Pancreas (tissue), 10 donors: Measurements from ENCODE around the gene FKBP8. TPM values are rescaled to one million over a fixed set of nuclear protein-coding genes. Genes with fewer than 3 reads are reported as not detected.
A peak's percentile ranks its signal among the peaks of the same experiment; 100 is the strongest.

Experiments used
- ATAC-seq, 4 donors: fragments of 200-7000 bp; cut with Tn5 transposase; one replicate each; pipeline versions ENCODE4 v1.8.0 to v1.9.1; 2020; ENCODE audit warnings: mild to moderate bottlenecking in 4 of 4, moderate library complexity in 4 of 4
- DNase-seq, 6 donors: peaks; one replicate each; pipeline ENCODE4 v3.0.0-alpha.2; 2020
- FAIRE-seq: peaks from 2 replicates; lab custom pipeline; 2012; peaks lifted over from hg19 to GRCh38; lab: Jason Lieb, UNC
- H3K27ac ChIP-seq, 4 donors: fragments of 200-600 bp; sonication (generic); 1 replicate in 3 of 4; 2 replicates in 1 of 4; pipeline versions ENCODE4 v1.5.0 to v1.8.0; 2020
- H3K27me3 ChIP-seq, 4 donors: fragments of 200-600 bp; one replicate each; pipeline ENCODE4 v1.8.0; 2021
- H3K36me3 ChIP-seq, 3 donors: fragments of 200-600 bp; sonication (generic) in 1 of 3; one replicate each; pipeline versions ENCODE4 v1.5.0 to v1.8.0; 2020 to 2021
- H3K4me1 ChIP-seq, 3 donors: fragments of 200-600 bp; one replicate each; pipeline ENCODE4 v1.8.0; 2021
- H3K4me3 ChIP-seq, 4 donors: fragments of 200-600 bp; sonication (generic) in 2 of 4; one replicate each; pipeline versions ENCODE4 v1.5.0 to v1.8.0; 2020 to 2021
- H3K9me3 ChIP-seq, 4 donors: fragments of 200-600 bp; one replicate each; pipeline ENCODE4 v1.8.0; 2021
- CTCF ChIP-seq, 4 donors: fragments of 200-600 bp; sonication (generic) in 3 of 4; IDR thresholded peaks; one replicate each; pipeline versions ENCODE4 v1.5.0 to v1.8.0; 2021; ENCODE audit warnings: antibody characterized with exemption in 4 of 4
- WGBS, 2 donors: extraction: QIAGEN DNeasy Blood & Tissue Kit; methylation state at CpG; one replicate each; pipeline ENCODE4 v1.1.7; 2013; 5-methylcytosine and 5-hydroxymethylcytosine counted together
- intact Hi-C, 3 donors: fragments of 100-400 bp; cut with DNase I; formaldehyde crosslinking; loops; one replicate each; pipeline versions ENCODE4 v1.11.1 to v1.14.2; 2022
- polyA plus RNA-seq, 2 donors: library from polyadenylated mRNA; stranded (reverse); fragments of 200-250 nt; gene quantifications; one replicate each; pipeline ENCODE4 v1.2.3, GENCODE V29; 2013
- total RNA-seq, 6 donors: library from RNA; stranded (reverse); fragmentation: NEBNext Ultra II Directional in 4 of 6; extraction: Animal tissue kit (Norgen Biotek cat#: 25700) in 4 of 6; gene quantifications; one replicate each; pipeline versions ENCODE4 v1.2.1 to v1.2.4, GENCODE V29; 2021 to 2023
- donor health status: healthy with polysubstance abuse.
- donor health status: DM: no; HTN: no; CAD: no; lungs with moderate emphysema.
- donor health status: DM: no; HTN: no; CAD: no.
- donor health status: control.
- donor health status: control.
- donor health status: Bipolar disorder and iron deficiency.
- donor health status: DM: yes; HTN: yes; CAD: no.
- donor health status: DM: no; HTN: no; CAD: no.
- donor health status: DM: no; HTN: no; CAD: no.
- donor health status: DM: yes; HTN: yes; CAD: no.

The FKBP8 gene
- total and polyA plus RNA-seq, 8 donors: 73.8 to 218 (median 99.4) TPM

- FAIRE-seq (no peak), DNase-seq (peak in 1 of 6 donors; percentile 45), ATAC-seq (peak in 3 of 4 donors; percentile 4 to 29 (median 17))
- WGBS, 2 donors: 59 to 63% methylated on average over 9 of the region's 9 CpGs
- no peak overlapping the region for H3K4me3 ChIP-seq
- H3K36me3 ChIP-seq: no peaks in the 10 kb centered on the region
- H3K4me1 ChIP-seq: peaks cover 32 to 74% (median 42%) of the 10 kb centered on the region in 3 donors
- H3K27ac ChIP-seq: peak overlapping the region in 2 of 4 donors; percentile 48 to 59
- no peaks in the 10 kb centered on the region for H3K9me3 ChIP-seq
- intact Hi-C loops: no loop called here
- H3K27me3 ChIP-seq: no peaks in the 10 kb centered on the region
- no peak for TF ChIP-seq CTCF (IDR thresholded peaks at IDR 0.05)
These were observed 41.5 kb downstream of the FKBP8 start for GRCh38 chr19:18501832-18502231.

- Histone ChIP-seq H3K4me3 (no peak overlapping the region), H3K27ac (peak overlapping the region in 2 of 4 donors; percentile 23 to 48), H3K4me1 (peaks cover 33 to 74% (median 42%) of the 10 kb centered on the region in 3 donors), H3K27me3 (no peaks in the 10 kb centered on the region), H3K9me3 (no peaks in the 10 kb centered on the region), H3K36me3 (no peaks in the 10 kb centered on the region)
- ATAC-seq (no peak), FAIRE-seq (no peak), DNase-seq (no peak)
- intact Hi-C loops: no loop called here
- no peak for TF ChIP-seq CTCF (IDR thresholded peaks at IDR 0.05)
- 88 to 96% methylated on average over 13 of the region's 13 CpGs for WGBS, 2 donors
These were observed 42.0 kb downstream of the FKBP8 start for GRCh38 chr19:18501351-18501750.

DNA sequence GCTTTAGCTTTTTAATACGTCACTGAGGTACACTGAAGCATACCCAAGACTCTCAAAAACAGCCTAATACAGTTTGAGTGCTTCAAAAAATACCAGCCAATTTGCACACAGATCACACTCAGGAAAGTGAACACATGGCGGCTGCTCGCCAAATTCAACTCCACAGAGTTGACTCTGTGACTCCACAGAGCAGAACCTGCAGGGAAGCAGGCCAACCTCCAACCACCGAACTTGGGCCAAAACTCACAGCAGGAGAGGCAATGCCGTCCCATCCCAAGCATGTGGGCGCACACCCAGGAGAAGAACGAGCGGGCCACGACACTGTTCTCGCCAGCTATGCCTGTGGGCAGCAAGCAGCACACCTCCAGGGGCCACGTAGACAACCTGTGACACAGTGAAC is 42.6 kb downstream of the FKBP8 start:
- ATAC-seq: peak in 3 of 4 donors; percentile 6 to 47 (median 42)

GRCh38 chr19:18500376-18500775 is 43.0 kb downstream of the FKBP8 start:
- Histone ChIP-seq H3K27me3 (no peaks in the 10 kb centered on the region), H3K36me3 (no peaks in the 10 kb centered on the region), H3K27ac (peak overlapping the region in 1 of 4 donors; percentile 42), H3K4me3 (no peak overlapping the region), H3K4me1 (peaks cover 31 to 72% (median 43%) of the 10 kb centered on the region in 3 donors), H3K9me3 (no peaks in the 10 kb centered on the region)
- no peak for TF ChIP-seq CTCF (IDR thresholded peaks at IDR 0.05)
- DNase-seq (no peak), FAIRE-seq (no peak), ATAC-seq (no peak)
- intact Hi-C loops: no loop called here
- WGBS, 2 donors: 55 to 57% methylated on average over 7 of the region's 7 CpGs

More for the DNA sequence above, 42.6 kb downstream of the FKBP8 start:
- Histone ChIP-seq H3K4me1 (peaks cover 33 to 74% (median 43%) of the 10 kb centered on the region in 3 donors), H3K27ac (peak overlapping the region in 3 of 4 donors; percentile 23 to 48 (median 42)), H3K36me3 (no peaks in the 10 kb centered on the region), H3K4me3 (no peak overlapping the region), H3K27me3 (no peaks in the 10 kb centered on the region), H3K9me3 (no peaks in the 10 kb centered on the region)
- 29 to 32% methylated on average over 11 of the region's 11 CpGs for WGBS, 2 donors
- no peak for TF ChIP-seq CTCF (IDR thresholded peaks at IDR 0.05)
- intact Hi-C loops: no loop called here
- DNase-seq (peak in 4 of 6 donors; percentile 75 to 84 (median 80)), FAIRE-seq (no peak)

DNA sequence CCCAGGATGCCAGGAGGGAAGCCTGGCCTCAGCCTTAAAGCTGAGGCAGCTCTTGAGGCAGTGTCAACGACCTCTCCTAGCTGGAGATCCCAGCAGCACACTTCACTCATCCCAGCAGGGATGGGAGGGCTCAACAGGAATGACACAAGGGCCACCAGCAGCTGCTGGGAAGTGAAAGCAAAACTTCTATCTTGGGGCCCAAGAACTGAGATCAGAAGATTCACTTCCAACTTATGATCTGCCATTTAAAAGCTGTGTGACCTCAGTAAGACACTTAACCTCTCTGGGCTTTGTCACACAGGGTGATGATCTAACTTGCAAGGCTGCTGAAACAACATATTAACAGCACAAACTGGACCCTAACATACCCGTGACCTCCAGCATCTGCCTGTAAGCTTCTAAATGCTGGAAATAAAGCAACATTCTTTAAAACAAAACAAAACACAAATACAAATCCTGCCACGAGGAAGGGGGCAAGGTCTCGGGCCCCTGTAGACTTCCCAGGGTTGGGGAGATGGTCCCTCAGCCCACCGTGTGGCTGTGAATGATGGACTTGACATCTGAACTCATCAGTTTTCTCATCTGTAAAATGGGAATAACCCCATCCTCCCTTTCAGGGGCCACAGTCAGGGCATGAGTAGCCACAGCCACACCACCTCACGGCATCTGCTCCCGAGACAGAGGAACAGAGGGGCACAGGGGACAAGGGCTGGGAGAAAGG is 44.2 kb downstream of the FKBP8 start:
- Histone ChIP-seq H3K27me3 (no peaks in the 10 kb centered on the region), H3K4me1 (peaks cover 20 to 69% (median 32%) of the 10 kb centered on the region in 3 donors), H3K27ac (peak overlapping the region in 1 of 4 donors; percentile 13), H3K36me3 (no peaks in the 10 kb centered on the region), H3K9me3 (no peaks in the 10 kb centered on the region), H3K4me3 (no peak overlapping the region)
- DNase-seq: no peak
- no peak for TF ChIP-seq CTCF (IDR thresholded peaks at IDR 0.05)
- FAIRE-seq: no peak
- WGBS, 2 donors: 87 to 88% methylated on average over 7 of the region's 7 CpGs
- intact Hi-C loops: no loop called here
- no peak for ATAC-seq
